Transverse colon (tissue), 4 donors: ENCODE results near the gene QSOX2. TPM values are rescaled to one million over a fixed set of nuclear protein-coding genes. Genes with fewer than 3 reads are reported as not detected.

Experiments used
- DNase-seq: peaks from one replicate; pipeline ENCODE4 v3.0.0-alpha.2; 2019
- H3K27ac ChIP-seq, 4 donors: fragments of 200-600 bp; sonication (generic); 2 replicates each; pipeline ENCODE4 v1.5.1; 2016 to 2018; ENCODE audit warnings: inconsistent platforms in 4 of 4
- H3K27me3 ChIP-seq: fragments of 200-600 bp; sonication (generic); 2 replicates; pipeline ENCODE4 v1.5.1; 2017; ENCODE audit warnings: inconsistent platforms
- H3K36me3 ChIP-seq, 4 donors: fragments of 200-600 bp; sonication (generic); 2 replicates each; pipeline ENCODE4 v1.5.1; 2017 to 2019; ENCODE audit warnings: inconsistent platforms in 4 of 4
- H3K4me1 ChIP-seq, 4 donors: fragments of 200-600 bp; sonication (generic); 2 replicates each; pipeline ENCODE4 v1.5.1; 2017 to 2020; ENCODE audit warnings: inconsistent platforms in 4 of 4
- H3K4me3 ChIP-seq, 4 donors: fragments of 200-600 bp; sonication (generic); 1 replicate in 1 of 4; 2 replicates in 3 of 4; pipeline versions ENCODE4 v1.5.1 to v1.6.1; 2017 to 2019; ENCODE audit warnings: inconsistent platforms in 4 of 4
- H3K9me3 ChIP-seq, 2 donors: fragments of 200-600 bp; sonication (generic); 2 replicates each; pipeline ENCODE4 v1.5.1; 2017 to 2019; ENCODE audit warnings: inconsistent platforms in 2 of 2
- EP300 ChIP-seq: sonication (generic); formaldehyde crosslinking; IDR thresholded peaks from one replicate; pipeline ENCODE4 v1.6.1; 2017; ENCODE audit warnings: antibody characterized with exemption, low read depth
- POLR2A ChIP-seq: fragments of 450-650 bp; IDR thresholded peaks from one replicate; pipeline ENCODE4 v1.6.1; 2016; ENCODE audit warnings: antibody characterized with exemption, mild to moderate bottlenecking, moderate library complexity
- POLR2AphosphoS5 ChIP-seq, 3 donors: sonication (generic); formaldehyde crosslinking; IDR thresholded peaks; one replicate each; pipeline ENCODE4 v1.6.1; 2016; ENCODE audit warnings: antibody characterized with exemption in 3 of 3
- WGBS, 2 donors: methylation state at CpG; one replicate each; pipeline ENCODE4 v1.1.5; 2018; ENCODE audit warnings: low coverage in 1 of 2; 5-methylcytosine and 5-hydroxymethylcytosine counted together
- in situ Hi-C, 4 donors: fragments of 200-750 bp; cut with MboI; loops; one replicate each; pipeline versions ENCODE4 v1.15.0 to v1.15.1; 2017; ENCODE audit warnings: low sequenced_read_pairs in 3 of 4, low pct_ligation_motif_present in 1 of 4, low pct_unique_long_range_greater_than_20kb in 1 of 4
- intact Hi-C: fragments of 100-400 bp; cut with DNase I; formaldehyde crosslinking; loops from one replicate; pipeline ENCODE4 v1.15.1; 2023; ENCODE audit warnings: low total_unique reads
- total RNA-seq, 4 donors: library from RNA; depleted of rRNA; stranded (reverse); fragments of >200 nt; gene quantifications; one replicate each; pipeline ENCODE4 v1.1.0, GENCODE V29; 2016
- TF ChIP-seq, protein P1 (sequence below), 5 experiments: fragments of 200-600 bp in 3 of 5; fragments of 450-650 bp in 2 of 5; sonication (generic) in 3 of 5; IDR thresholded peaks; 1 replicate in 2 of 5; 2 replicates in 3 of 5; pipeline ENCODE4 v1.5.1; 2016 to 2017; ENCODE audit warnings: antibody characterized with exemption in 5 of 5, inconsistent platforms in 3 of 5, mild to moderate bottlenecking in 2 of 5, moderate library complexity in 1 of 5

QSOX2 gene
- total RNA-seq, 4 donors from 2014 or later, result 3.7 to 18.1 (median 4.8) TPM

DNA sequence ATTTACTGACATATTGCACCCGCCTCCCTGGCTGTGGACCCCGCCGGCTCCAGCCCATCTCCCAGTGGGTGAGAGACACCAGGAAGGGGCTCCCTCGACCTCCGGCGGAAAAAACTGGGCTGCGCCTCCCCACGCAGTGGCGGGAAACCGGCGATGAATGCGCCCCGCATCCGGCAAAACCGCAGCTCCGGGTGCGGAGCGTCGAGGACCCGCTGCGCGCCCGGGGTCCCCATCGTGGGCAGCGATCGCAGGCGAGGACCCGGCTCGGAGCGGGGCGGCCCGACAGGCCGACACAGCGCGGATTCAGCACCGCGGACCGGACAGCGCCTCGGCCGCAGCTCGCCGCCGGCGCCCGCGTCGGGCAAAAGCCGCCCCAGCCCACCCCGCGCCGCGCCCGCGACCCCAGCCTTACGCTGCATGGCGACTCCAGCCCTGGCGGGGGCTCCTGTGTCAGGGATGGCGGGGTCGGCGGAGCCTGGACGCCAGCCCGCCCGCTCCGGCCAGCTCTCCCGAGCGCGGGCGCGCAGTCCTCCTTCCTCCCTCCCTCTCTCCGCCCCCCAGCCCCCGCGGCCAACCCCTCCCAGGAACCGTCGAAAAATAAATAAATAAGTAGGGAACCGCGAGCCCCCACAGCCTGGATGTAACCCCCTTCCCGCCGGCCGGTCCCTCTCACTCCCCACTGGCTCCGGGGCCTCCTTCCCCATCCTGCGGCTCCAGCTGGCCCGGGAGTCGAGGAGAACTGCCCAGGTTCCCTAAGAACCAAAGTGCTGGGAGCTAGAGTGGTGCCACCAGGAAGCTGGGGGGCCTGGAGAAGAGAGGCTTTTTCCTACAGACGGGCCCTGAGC lies 43.8 kb downstream of the QSOX2 start:
- no peak for DNase-seq
- 16% methylated on average over 32 of the region's 85 CpGs; no CpG with 5 or more reads in 1 of the 2 donors for WGBS, 2 donors
- intact Hi-C loops, result no loop called here
- TF ChIP-seq, protein P1, sequence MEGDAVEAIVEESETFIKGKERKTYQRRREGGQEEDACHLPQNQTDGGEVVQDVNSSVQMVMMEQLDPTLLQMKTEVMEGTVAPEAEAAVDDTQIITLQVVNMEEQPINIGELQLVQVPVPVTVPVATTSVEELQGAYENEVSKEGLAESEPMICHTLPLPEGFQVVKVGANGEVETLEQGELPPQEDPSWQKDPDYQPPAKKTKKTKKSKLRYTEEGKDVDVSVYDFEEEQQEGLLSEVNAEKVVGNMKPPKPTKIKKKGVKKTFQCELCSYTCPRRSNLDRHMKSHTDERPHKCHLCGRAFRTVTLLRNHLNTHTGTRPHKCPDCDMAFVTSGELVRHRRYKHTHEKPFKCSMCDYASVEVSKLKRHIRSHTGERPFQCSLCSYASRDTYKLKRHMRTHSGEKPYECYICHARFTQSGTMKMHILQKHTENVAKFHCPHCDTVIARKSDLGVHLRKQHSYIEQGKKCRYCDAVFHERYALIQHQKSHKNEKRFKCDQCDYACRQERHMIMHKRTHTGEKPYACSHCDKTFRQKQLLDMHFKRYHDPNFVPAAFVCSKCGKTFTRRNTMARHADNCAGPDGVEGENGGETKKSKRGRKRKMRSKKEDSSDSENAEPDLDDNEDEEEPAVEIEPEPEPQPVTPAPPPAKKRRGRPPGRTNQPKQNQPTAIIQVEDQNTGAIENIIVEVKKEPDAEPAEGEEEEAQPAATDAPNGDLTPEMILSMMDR (IDR thresholded peaks at IDR 0.05), result no peak
- TF ChIP-seq POLR2A (no peak), POLR2AphosphoS5 (IDR thresholded peaks at IDR 0.05) (no peak), EP300 (no peak)
- no peaks in the 10 kb centered on the region for H3K36me3 ChIP-seq
- H3K4me3 ChIP-seq, result no peak overlapping the region
- peaks cover 0 to 4% (median 0%) of the 10 kb centered on the region in 4 donors for H3K4me1 ChIP-seq
- in situ Hi-C loops, result no loop called here
- H3K27ac ChIP-seq, result no peak overlapping the region
- no peaks in the 10 kb centered on the region for H3K9me3 ChIP-seq
- H3K27me3 ChIP-seq, result peaks cover 89% of the 10 kb centered on the region

DNA sequence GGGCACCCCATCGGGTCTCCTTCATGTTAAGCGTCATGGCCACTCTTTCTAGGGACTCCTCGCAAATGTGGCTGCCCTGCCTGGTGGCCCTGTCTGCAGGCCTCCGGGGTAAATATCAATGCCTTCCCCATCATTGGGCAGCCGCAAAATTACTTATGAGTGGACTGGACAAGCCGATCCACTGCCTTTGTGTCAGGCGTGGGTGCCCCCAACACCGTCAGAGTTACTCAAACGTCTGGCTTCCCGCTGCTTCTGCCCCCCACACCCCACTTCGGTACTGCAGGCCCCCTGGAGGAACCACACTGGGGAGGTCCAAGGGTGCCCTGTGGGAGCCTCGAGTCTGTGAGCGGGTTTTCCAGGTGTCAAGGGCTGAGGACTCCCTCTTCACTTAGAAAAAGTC lies 44.4 kb downstream of the QSOX2 start:
- H3K9me3 ChIP-seq, result no peaks in the 10 kb centered on the region
- peaks cover 95% of the 10 kb centered on the region for H3K27me3 ChIP-seq
- DNase-seq, result no peak
- in situ Hi-C loops, result no loop called here
- H3K4me1 ChIP-seq, result peaks cover 0 to 4% (median 0%) of the 10 kb centered on the region in 4 donors
- 71% methylated on average over 13 of the region's 13 CpGs; no CpG with 5 or more reads in 1 of the 2 donors for WGBS, 2 donors
- intact Hi-C loops, result no loop called here
- no peak for TF ChIP-seq POLR2AphosphoS5 (IDR thresholded peaks at IDR 0.05)
- TF ChIP-seq, protein P1 (IDR thresholded peaks at IDR 0.05), result no peak
- TF ChIP-seq EP300, result no peak
- TF ChIP-seq POLR2A, result no peak
- no peak overlapping the region for H3K4me3 ChIP-seq
- no peak overlapping the region for H3K27ac ChIP-seq
- no peaks in the 10 kb centered on the region for H3K36me3 ChIP-seq

DNA sequence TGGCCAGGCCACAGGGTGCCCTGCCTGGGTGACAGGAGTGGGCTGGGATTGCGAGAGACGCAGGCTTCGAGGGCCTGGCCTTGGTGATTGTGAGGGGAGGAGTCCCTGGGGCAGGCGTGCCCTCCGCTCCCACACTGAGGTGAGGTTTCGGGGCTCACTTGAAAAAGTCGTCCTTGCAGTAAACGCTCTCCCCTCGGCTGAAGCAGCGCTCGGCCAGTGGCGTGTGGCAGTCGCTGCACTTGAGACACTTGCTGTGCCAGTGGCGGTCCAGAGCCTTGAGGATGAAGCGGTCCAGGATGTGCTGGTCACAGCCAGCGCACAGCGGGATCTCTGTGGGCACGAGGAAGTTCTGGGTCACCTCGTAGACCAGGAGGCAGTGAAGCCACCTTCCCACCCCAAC lies 45.2 kb downstream of the QSOX2 start:
- no peak for DNase-seq
- Histone ChIP-seq H3K27ac (no peak overlapping the region), H3K4me1 (peaks cover 0 to 4% (median 0%) of the 10 kb centered on the region in 4 donors), H3K4me3 (no peak overlapping the region), H3K27me3 (peaks cover 100% of the 10 kb centered on the region), H3K36me3 (no peaks in the 10 kb centered on the region), H3K9me3 (no peaks in the 10 kb centered on the region)
- intact Hi-C loops (no loop called here), in situ Hi-C loops (no loop called here)
- WGBS, 2 donors, result 50% methylated on average over 18 of the region's 19 CpGs; no CpG with 5 or more reads in 1 of the 2 donors
- no peak for TF ChIP-seq EP300
- TF ChIP-seq POLR2AphosphoS5 (IDR thresholded peaks at IDR 0.05), result no peak
- no peak for TF ChIP-seq POLR2A
- TF ChIP-seq, protein P1 (IDR thresholded peaks at IDR 0.05), result no peak

DNA sequence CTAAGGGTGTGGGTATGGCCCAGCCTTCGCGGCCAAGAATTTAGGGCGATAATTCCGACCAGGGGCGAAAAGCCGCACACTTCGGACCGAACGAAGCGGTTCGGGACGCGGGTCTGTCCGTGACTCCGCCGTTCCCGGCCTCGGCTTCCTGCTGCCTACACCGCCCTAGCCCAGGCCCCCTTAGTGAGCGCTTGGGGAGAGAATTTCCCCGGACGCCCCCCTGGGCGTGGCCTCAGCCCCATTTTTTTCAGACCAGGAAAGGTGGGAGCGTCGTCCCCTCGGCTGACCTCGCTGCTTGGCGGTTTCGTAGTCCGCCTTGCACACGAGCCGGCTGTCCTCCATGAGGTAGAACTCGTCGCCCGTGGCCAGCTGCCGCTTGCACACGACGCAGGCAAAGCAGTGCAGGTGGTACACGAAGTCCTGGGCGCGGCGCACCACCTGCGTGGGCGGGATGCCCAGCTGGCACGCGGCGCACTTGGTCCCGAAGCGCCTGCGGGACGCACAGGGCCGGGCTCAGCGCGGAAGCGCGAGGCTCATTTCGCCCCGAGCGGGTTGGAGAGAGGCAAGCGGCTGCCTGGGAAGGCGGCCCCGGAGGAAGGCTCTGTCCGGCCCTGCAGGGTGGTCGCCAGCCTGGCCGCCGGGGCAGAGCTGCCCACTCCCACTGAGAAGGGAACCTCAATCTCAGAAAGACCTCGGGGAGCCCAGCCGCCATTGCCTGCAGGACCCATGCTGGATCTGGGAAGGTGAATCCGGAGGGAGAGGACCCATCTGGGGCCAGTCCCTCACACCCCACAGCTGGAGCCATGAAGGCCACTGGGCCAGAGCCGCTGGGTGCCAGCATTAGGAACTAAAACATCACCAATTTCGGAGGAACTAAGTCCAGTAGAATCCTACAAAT lies 46.0 kb downstream of the QSOX2 start:
- Histone ChIP-seq H3K36me3 (no peaks in the 10 kb centered on the region), H3K27ac (no peak overlapping the region), H3K4me1 (no peaks in the 10 kb centered on the region), H3K27me3 (peaks cover 100% of the 10 kb centered on the region), H3K4me3 (no peak overlapping the region), H3K9me3 (no peaks in the 10 kb centered on the region)
- TF ChIP-seq, protein P1 (IDR thresholded peaks at IDR 0.05), result no peak
- TF ChIP-seq EP300 (no peak), POLR2A (no peak), POLR2AphosphoS5 (IDR thresholded peaks at IDR 0.05) (no peak)
- in situ Hi-C loops, result no loop called here
- intact Hi-C loops, result no loop called here
- WGBS, 2 donors, result 30% methylated on average over 41 of the region's 71 CpGs; no CpG with 5 or more reads in 1 of the 2 donors
- no peak for DNase-seq
